ENCODE results near the gene MBP.

GRCh38 chr18:76936877-76937276 lies 195.7 kb downstream of the MBP start:
- TF ChIP-seq CTCF (conservative IDR thresholded peaks at IDR 0.05 in 1 of 2, IDR thresholded peaks at IDR 0.05 in 1 of 2; ENCODE audit: low read depth in 1 of 2, low read length in 2 of 2) (no peak), EZH2 (IDR thresholded peaks at IDR 0.05; ENCODE audit: low read length, missing control alignments) (no peak)
